GM23338 (cell line): ENCODE data around the gene EXOC2. TPM values are rescaled to one million over a fixed set of nuclear protein-coding genes. Genes with fewer than 3 reads are reported as not detected.
A peak's percentile ranks its signal among the peaks of the same experiment; 100 is the strongest.

Experiments
- ATAC-seq: fragments of 200-7000 bp; cut with Tn5 transposase; 3 replicates; pipeline ENCODE4 v1.9.1; 2020
- DNase-seq: peaks from one replicate; pipeline ENCODE4 v3.0.0-alpha.2; 2015; ENCODE audit warnings: low spot score
- H2AFZ ChIP-seq: fragments of 200-600 bp; sonication (generic); 2 replicates; pipeline ENCODE4 v1.8.0; 2016; ENCODE audit warnings: antibody characterized with exemption, mild to moderate bottlenecking, moderate library complexity
- H3F3A ChIP-seq: fragments of 200-600 bp; sonication (generic); replicated peaks from 2 replicates; pipeline ENCODE4 v1.8.0; 2017; ENCODE audit warnings: antibody characterized with exemption, mixed run types, low read depth
- H3K27ac ChIP-seq: fragments of 200-600 bp; sonication (generic); 2 replicates; pipeline ENCODE4 v1.6.1; 2016; ENCODE audit warnings: low read depth
- H3K27me3 ChIP-seq: fragments of 200-600 bp; sonication (generic); 2 replicates; pipeline ENCODE4 v1.8.0; 2016; ENCODE audit warnings: mild to moderate bottlenecking, mixed run types, moderate library complexity; ENCODE audit not compliant: insufficient read depth
- H3K36me3 ChIP-seq: fragments of 200-600 bp; sonication (generic); 2 replicates; pipeline ENCODE4 v1.8.0; 2016; ENCODE audit warnings: mild to moderate bottlenecking; ENCODE audit not compliant: insufficient read depth
- H3K4me1 ChIP-seq: fragments of 200-600 bp; sonication (generic); 2 replicates; pipeline ENCODE4 v1.8.0; 2016; ENCODE audit warnings: mild to moderate bottlenecking, moderate library complexity; ENCODE audit not compliant: insufficient read depth
- H3K4me2 ChIP-seq: fragments of 200-600 bp; sonication (generic); 2 replicates; pipeline ENCODE4 v1.7.1; 2017; ENCODE audit warnings: mixed run types
- H3K4me3 ChIP-seq: fragments of 200-600 bp; sonication (generic); 2 replicates; pipeline ENCODE4 v1.6.1; 2016; ENCODE audit warnings: mixed run types
- H3K79me2 ChIP-seq: fragments of 200-600 bp; sonication (generic); replicated peaks from 2 replicates; pipeline ENCODE4 v1.8.0; 2017; ENCODE audit warnings: mild to moderate bottlenecking; ENCODE audit not compliant: insufficient read depth
- H3K9me2 ChIP-seq: fragments of 200-600 bp; sonication (generic); 2 replicates; pipeline ENCODE4 v1.8.0; 2017; ENCODE audit not compliant: insufficient read depth
- H4K20me1 ChIP-seq: fragments of 200-600 bp; sonication (generic); replicated peaks from 2 replicates; pipeline ENCODE4 v1.8.0; 2017; ENCODE audit warnings: mild to moderate bottlenecking; ENCODE audit not compliant: insufficient read depth
- H3K27ac Mint-ChIP-seq: 2 replicates; pipeline ENCODE4 v1.8.0; 2020; ENCODE audit warnings: inconsistent platforms, mild to moderate bottlenecking, moderate library complexity, mixed read lengths
- H3K27me3 Mint-ChIP-seq: 3 replicates; pipeline ENCODE4 v1.8.0; 2022; ENCODE audit warnings: low read depth, mild to moderate bottlenecking, moderate library complexity, mixed read lengths, inconsistent platforms; ENCODE audit not compliant: insufficient read depth, poor library complexity
- H3K36me3 Mint-ChIP-seq: 3 replicates; pipeline ENCODE4 v1.8.0; 2021; ENCODE audit warnings: low read depth, mild to moderate bottlenecking, inconsistent platforms, moderate library complexity, mixed read lengths
- H3K4me1 Mint-ChIP-seq: 3 replicates; pipeline ENCODE4 v1.8.0; 2020; ENCODE audit warnings: mild to moderate bottlenecking, inconsistent platforms, mixed read lengths
- H3K4me3 Mint-ChIP-seq: 3 replicates; pipeline ENCODE4 v1.8.0; 2021; ENCODE audit warnings: moderate library complexity, mild to moderate bottlenecking, inconsistent platforms, mixed read lengths
- H3K9me3 Mint-ChIP-seq: 3 replicates; pipeline ENCODE4 v1.8.0; 2020; ENCODE audit warnings: moderate library complexity, mild to moderate bottlenecking, inconsistent platforms, mixed read lengths
- CREB1 ChIP-seq: fragments of 250-450 bp; sonication (Bioruptor Pico); IDR thresholded peaks from 2 replicates; pipeline ENCODE4 v1.5.0; 2020; ENCODE audit warnings: low read depth, mild to moderate bottlenecking, moderate library complexity
- CTCF ChIP-seq, 2 experiments: fragments of 200-600 bp in 1 of 2; sonication (generic) in 1 of 2; conservative IDR thresholded peaks; 2 replicates each; pipeline versions ENCODE4 v1.5.1 to v1.6.1; 2016 to 2017; ENCODE audit warnings: antibody characterized with exemption in 2 of 2, low read depth in 2 of 2, mild to moderate bottlenecking in 2 of 2, moderate library complexity in 1 of 2
- EZH2 ChIP-seq: fragments of 200-600 bp; sonication (generic); IDR thresholded peaks from one replicate; pipeline ENCODE4 v1.8.0; 2017; ENCODE audit warnings: antibody characterized with exemption, mild to moderate bottlenecking, low read depth; ENCODE audit not compliant: unreplicated experiment
- EZH2phosphoT487 ChIP-seq: fragments of 200-600 bp; sonication (generic); IDR thresholded peaks from one replicate; pipeline ENCODE4 v1.8.1; 2018; ENCODE audit warnings: antibody characterized with exemption; ENCODE audit not compliant: unreplicated experiment
- JUNB ChIP-seq: IDR thresholded peaks from one replicate; pipeline ENCODE4 v1.6.1; 2016; ENCODE audit warnings: antibody characterized with exemption; ENCODE audit not compliant: unreplicated experiment
- NANOG ChIP-seq: IDR thresholded peaks from 2 replicates; pipeline ENCODE4 v1.6.1; 2016; ENCODE audit warnings: antibody characterized with exemption, borderline replicate concordance
- POLR2AphosphoS5 ChIP-seq: IDR thresholded peaks from 2 replicates; pipeline ENCODE4 v1.6.1; 2016; ENCODE audit warnings: antibody characterized with exemption, low read depth
- STAT1 ChIP-seq: IDR thresholded peaks from one replicate; pipeline ENCODE4 v1.6.1; 2016; ENCODE audit warnings: antibody characterized with exemption; ENCODE audit not compliant: unreplicated experiment
- ZNF114 ChIP-seq: fragments of 250-450 bp; sonication (Bioruptor Pico); IDR thresholded peaks from 2 replicates; pipeline ENCODE4 v1.5.0; 2020; ENCODE audit warnings: mild to moderate bottlenecking, moderate library complexity
- ZNF331 ChIP-seq: fragments of 250-450 bp; sonication (Bioruptor Pico); IDR thresholded peaks from 2 replicates; pipeline ENCODE4 v1.5.0; 2020; ENCODE audit warnings: low read depth, mild to moderate bottlenecking, moderate library complexity
- polyA plus RNA-seq: library from polyadenylated mRNA; unstranded; fragments of >200 nt; fragmentation: Nextera tagmentation; extraction: Ambion mirVana; gene quantifications from 2 replicates; pipeline ENCODE4 v1.2.1, GENCODE V29; 2016
- total RNA-seq: library from RNA; depleted of rRNA; stranded (reverse); fragments of >200 nt; shearing (Covaris generic); gene quantifications from 2 replicates; pipeline ENCODE4 v1.2.3, GENCODE V29; 2014
- TF ChIP-seq, protein P1 (sequence below): fragments of 250-450 bp; sonication (Bioruptor Pico); IDR thresholded peaks from 2 replicates; pipeline ENCODE4 v1.5.0; 2020; ENCODE audit warnings: mild to moderate bottlenecking, moderate library complexity

EXOC2 gene
- total and polyA plus RNA-seq, 2 experiments from 2014 or later, result 28.7 to 93.6 TPM

GRCh38 chr6:680251-680650 is 12.7 kb downstream of the EXOC2 start:
- Histone ChIP-seq H2AFZ (no peak overlapping the region), H3F3A (peaks cover 4% of the 10 kb centered on the region; the same call in 1 of the 2 replicates), H3K4me3 (peak overlapping the region; percentile 23), H3K79me2 (peaks cover 77% of the 10 kb centered on the region), H3K9me2 (no peaks in the 10 kb centered on the region), H3K27me3 (no peaks in the 10 kb centered on the region), H3K4me2 (peak overlapping the region; percentile 75), H3K36me3 (no peaks in the 10 kb centered on the region), H3K4me1 (peaks cover 70% of the 10 kb centered on the region), H4K20me1 (no peaks in the 10 kb centered on the region), H3K27ac (peak overlapping the region; percentile 96)
- Mint-ChIP-seq H3K4me1 (peaks cover 65% of the 10 kb centered on the region), H3K4me3 (peak overlapping the region; percentile 10; the same call in 2 of the 3 replicates), H3K27ac (peak overlapping the region; percentile 88), H3K36me3 (peaks cover 16% of the 10 kb centered on the region), H3K9me3 (peaks cover 7% of the 10 kb centered on the region; the same call in 2 of the 3 replicates), H3K27me3 (peaks cover 10% of the 10 kb centered on the region)
- TF ChIP-seq JUNB, result no peak
- TF ChIP-seq EZH2phosphoT487, result no peak
- no peak for TF ChIP-seq POLR2AphosphoS5
- no peak for TF ChIP-seq STAT1
- TF ChIP-seq ZNF331 (CRISPR knock-in tag), result no peak
- no peak for TF ChIP-seq NANOG
- no peak for TF ChIP-seq CTCF (conservative IDR thresholded peaks at IDR 0.05; ENCODE audit: low read depth in 2 of 2)
- no peak for TF ChIP-seq ZNF114 (CRISPR knock-in tag)
- TF ChIP-seq CREB1 (CRISPR knock-in tag), result no peak
- TF ChIP-seq, protein P1, sequence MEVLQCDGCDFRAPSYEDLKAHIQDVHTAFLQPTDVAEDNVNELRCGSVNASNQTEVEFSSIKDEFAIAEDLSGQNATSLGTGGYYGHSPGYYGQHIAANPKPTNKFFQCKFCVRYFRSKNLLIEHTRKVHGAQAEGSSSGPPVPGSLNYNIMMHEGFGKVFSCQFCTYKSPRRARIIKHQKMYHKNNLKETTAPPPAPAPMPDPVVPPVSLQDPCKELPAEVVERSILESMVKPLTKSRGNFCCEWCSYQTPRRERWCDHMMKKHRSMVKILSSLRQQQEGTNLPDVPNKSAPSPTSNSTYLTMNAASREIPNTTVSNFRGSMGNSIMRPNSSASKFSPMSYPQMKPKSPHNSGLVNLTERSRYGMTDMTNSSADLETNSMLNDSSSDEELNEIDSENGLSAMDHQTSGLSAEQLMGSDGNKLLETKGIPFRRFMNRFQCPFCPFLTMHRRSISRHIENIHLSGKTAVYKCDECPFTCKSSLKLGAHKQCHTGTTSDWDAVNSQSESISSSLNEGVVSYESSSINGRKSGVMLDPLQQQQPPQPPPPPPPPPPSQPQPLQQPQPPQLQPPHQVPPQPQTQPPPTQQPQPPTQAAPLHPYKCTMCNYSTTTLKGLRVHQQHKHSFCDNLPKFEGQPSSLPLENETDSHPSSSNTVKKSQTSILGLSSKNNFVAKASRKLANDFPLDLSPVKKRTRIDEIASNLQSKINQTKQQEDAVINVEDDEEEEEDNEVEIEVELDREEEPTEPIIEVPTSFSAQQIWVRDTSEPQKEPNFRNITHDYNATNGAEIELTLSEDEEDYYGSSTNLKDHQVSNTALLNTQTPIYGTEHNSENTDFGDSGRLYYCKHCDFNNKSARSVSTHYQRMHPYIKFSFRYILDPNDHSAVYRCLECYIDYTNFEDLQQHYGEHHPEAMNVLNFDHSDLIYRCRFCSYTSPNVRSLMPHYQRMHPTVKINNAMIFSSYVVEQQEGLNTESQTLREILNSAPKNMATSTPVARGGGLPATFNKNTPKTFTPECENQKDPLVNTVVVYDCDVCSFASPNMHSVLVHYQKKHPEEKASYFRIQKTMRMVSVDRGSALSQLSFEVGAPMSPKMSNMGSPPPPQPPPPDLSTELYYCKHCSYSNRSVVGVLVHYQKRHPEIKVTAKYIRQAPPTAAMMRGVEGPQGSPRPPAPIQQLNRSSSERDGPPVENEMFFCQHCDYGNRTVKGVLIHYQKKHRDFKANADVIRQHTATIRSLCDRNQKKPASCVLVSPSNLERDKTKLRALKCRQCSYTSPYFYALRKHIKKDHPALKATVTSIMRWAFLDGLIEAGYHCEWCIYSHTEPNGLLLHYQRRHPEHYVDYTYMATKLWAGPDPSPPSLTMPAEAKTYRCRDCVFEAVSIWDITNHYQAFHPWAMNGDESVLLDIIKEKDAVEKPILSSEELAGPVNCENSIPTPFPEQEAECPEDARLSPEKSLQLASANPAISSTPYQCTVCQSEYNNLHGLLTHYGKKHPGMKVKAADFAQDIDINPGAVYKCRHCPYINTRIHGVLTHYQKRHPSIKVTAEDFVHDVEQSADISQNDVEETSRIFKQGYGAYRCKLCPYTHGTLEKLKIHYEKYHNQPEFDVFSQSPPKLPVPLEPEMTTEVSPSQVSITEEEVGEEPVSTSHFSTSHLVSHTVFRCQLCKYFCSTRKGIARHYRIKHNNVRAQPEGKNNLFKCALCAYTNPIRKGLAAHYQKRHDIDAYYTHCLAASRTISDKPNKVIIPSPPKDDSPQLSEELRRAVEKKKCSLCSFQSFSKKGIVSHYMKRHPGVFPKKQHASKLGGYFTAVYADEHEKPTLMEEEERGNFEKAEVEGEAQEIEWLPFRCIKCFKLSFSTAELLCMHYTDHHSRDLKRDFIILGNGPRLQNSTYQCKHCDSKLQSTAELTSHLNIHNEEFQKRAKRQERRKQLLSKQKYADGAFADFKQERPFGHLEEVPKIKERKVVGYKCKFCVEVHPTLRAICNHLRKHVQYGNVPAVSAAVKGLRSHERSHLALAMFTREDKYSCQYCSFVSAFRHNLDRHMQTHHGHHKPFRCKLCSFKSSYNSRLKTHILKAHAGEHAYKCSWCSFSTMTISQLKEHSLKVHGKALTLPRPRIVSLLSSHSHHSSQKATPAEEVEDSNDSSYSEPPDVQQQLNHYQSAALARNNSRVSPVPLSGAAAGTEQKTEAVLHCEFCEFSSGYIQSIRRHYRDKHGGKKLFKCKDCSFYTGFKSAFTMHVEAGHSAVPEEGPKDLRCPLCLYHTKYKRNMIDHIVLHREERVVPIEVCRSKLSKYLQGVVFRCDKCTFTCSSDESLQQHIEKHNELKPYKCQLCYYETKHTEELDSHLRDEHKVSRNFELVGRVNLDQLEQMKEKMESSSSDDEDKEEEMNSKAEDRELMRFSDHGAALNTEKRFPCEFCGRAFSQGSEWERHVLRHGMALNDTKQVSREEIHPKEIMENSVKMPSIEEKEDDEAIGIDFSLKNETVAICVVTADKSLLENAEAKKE (CRISPR knock-in tag), result no peak
- no peak for TF ChIP-seq EZH2
- ATAC-seq, result peak; percentile 32
- peak; percentile 62 for DNase-seq
